ENCODE data around the gene RPL22.

RPL22 gene

DNA sequence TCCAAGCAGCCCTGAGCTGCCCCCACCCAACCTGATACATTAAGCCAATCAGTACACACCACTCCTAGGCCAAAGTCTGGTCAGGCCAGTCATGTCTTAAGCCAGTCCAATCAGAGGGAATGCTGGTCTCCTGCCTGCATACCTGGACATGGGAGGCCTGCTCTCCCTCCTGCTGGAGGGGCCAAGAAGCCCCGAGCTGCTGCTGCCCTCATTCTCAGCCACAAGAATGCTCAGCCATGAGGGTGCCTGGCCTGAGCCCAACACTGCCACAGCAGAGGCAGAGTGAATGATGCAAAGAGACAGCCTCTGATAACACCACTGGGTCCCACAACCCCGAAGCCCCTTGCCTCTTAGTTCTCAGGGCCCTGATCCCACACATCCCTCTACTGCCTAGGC is 42.3 kb downstream of the RPL22 start:
- no peak for DNase-seq (ENCODE audit: low read depth in 1 of 2, low spot score in 1 of 2)

- no peak for DNase-seq (ENCODE audit: low read depth in 1 of 2, low spot score in 1 of 2)
Measured at GRCh38 chr1:6154525-6155319, 44.7 kb downstream of the RPL22 start.

GRCh38 chr1:6152882-6153281 is 46.5 kb downstream of the RPL22 start:
- DNase-seq (ENCODE audit: low read depth in 1 of 2, low spot score in 1 of 2) = no peak

DNA sequence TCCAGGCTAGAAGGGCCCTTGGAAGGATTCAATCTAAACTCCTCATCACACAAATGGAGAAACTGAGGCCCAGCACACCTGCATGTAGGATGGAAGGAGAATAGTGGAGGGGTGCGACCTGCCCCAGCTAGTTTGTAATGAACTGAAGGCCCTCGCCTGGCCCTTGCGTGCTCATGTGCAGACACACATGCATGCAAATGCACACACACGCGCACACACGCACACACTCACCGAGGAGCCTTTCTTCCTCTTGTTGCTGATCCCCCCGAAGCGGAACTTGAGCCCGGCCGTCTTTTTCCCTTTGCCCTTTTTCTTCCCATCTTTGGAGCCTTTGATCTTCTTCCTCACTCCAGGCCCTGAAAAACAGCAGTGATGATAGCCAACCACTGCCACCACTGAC is 47.2 kb downstream of the RPL22 start:
- DNase-seq (ENCODE audit: low read depth in 1 of 2, low spot score in 1 of 2) = no peak

GRCh38 chr1:6151291-6151822 is 48.0 kb downstream of the RPL22 start:
- DNase-seq (ENCODE audit: low read depth in 1 of 2, low spot score in 1 of 2) = no peak

DNA sequence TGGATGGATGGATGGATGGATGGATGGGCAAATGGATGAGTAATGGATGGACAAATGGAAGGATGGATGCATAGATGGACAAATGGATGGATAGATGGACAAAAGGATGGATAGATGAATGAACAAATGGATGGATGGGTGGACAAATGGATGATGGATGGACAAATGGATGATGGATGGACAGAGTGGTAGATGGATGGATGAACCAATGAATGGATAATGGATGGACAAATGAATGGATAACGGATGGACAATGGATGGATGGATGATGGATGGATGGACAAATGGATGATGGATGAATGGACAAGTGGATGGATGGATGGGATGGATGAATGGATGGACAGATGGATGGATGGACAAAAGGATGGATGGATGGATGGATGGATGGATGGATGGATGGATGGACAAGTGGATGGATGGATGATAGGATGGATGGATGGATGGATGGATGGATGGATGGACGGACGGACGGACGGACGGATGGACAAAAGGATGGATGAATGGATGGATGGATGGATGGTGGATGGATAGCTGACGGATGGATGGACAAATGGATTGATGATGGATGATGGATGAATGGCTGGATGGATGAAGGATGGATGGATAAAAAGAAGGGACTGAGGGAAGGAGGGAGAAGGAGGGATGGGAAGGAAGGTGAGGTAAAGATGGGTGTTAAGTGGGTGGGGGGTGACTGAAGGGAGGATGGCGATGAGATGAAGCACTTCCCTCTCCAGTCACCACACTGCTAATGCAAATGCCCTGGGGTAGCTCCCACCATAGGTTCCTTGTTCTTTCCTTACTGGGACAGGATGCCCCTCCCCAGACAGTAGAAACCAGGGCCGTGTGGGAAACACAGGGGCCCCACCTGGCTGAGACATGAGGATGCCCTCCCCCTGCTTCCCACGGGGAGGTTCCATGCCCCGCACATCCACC is 49.1 kb downstream of the RPL22 start:
- DNase-seq (ENCODE audit: low read depth in 1 of 2, low spot score in 1 of 2) = no peak

GRCh38 chr1:6149597-6149996 is 49.8 kb downstream of the RPL22 start:
- DNase-seq (ENCODE audit: low read depth in 1 of 2, low spot score in 1 of 2) = no peak

GRCh38 chr1:6148497-6149241 is 50.7 kb downstream of the RPL22 start:
- DNase-seq (ENCODE audit: low read depth in 1 of 2, low spot score in 1 of 2) = peak; percentile 48 to 57

- no peak for DNase-seq (ENCODE audit: low read depth in 1 of 2, low spot score in 1 of 2)
Measured at GRCh38 chr1:6145864-6146410, 53.5 kb downstream of the RPL22 start.

- no peak for DNase-seq (ENCODE audit: low read depth in 1 of 2, low spot score in 1 of 2)
Measured at GRCh38 chr1:6145396-6145750, 54.0 kb downstream of the RPL22 start.

GRCh38 chr1:6144647-6145395 is 54.6 kb downstream of the RPL22 start:
- no peak for DNase-seq (ENCODE audit: low read depth in 1 of 2, low spot score in 1 of 2)

GRCh38 chr1:6144175-6144574 is 55.2 kb downstream of the RPL22 start:
- no peak for DNase-seq (ENCODE audit: low read depth in 1 of 2, low spot score in 1 of 2)

DNA sequence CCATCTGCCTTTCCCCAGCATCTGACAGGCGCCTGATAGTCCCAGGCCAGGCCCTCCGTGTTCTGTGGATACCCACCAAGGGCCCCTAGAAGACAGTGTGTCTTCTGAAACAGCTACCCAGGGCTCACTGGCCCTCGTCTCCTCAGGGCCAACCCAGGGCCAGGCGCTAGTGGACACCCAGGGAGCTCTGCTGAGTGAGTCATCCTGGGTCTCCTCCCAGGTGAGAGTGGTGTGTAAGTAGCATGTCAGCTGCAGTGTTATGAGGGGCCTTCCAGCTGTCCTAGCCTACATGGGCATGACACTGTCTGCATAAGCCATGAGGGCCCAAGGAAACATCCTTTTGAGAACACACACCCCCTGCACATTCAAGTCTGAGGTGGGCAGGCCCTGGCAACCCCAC is 56.0 kb downstream of the RPL22 start:
- no peak for DNase-seq (ENCODE audit: low read depth in 1 of 2, low spot score in 1 of 2)

- no peak for DNase-seq (ENCODE audit: low read depth in 1 of 2, low spot score in 1 of 2)
Measured at GRCh38 chr1:6142734-6143133, 56.7 kb downstream of the RPL22 start.

DNA sequence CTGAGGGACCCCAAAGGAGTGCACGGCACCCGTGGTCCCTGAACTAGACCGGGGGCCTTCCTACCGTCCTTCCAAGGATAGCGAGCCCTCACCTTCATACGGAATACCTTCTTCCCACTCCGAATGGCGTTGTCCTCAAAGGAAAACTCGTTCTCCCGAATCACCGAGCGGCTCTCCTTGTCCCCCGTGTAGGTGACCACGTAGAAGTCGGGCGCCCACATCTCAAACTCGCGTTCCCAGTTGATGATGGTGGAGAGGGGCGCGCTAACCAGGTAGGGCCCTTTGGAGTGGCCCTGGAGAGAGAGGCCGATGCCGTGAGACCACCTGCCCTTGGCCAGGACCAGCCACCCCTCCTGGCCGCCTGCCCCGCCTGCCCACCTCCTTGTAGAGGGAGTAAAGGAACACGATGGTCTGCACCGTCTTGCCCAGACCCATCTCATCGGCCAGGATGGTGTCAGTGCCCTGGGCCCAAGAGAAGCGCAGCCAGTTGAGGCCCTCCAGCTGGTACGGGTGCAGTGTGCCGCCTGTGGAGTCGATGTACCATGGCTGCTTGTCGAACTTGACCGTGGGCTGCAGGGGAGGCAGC is 57.3 kb downstream of the RPL22 start:
- no peak for DNase-seq (ENCODE audit: low read depth in 1 of 2, low spot score in 1 of 2)

DNA sequence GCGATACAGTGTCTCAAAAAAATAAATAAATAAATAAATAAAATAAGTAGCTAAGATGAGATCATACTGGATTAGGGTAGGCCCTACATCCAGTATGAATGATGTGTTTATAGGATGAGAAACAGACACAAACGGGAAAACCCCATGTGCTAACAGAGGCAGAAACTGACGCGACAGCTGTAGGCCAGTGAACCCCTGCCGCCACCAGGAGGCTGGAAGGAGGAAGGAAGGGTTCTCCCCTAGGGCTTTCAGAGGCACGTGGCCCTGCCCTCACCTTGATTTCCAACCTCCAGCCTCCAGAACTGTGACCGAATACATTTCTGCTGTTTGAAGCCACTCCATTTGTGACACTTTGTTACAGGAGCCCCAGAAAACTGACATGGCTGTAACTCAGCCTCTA is 57.8 kb downstream of the RPL22 start:
- no peak for DNase-seq (ENCODE audit: low read depth in 1 of 2, low spot score in 1 of 2)

GRCh38 chr1:6140413-6140812 is 59.0 kb downstream of the RPL22 start:
- no peak for DNase-seq (ENCODE audit: low read depth in 1 of 2, low spot score in 1 of 2)

- DNase-seq (ENCODE audit: low read depth in 1 of 2, low spot score in 1 of 2) = no peak
Measured at GRCh38 chr1:6137758-6138157, 61.6 kb downstream of the RPL22 start.

DNA sequence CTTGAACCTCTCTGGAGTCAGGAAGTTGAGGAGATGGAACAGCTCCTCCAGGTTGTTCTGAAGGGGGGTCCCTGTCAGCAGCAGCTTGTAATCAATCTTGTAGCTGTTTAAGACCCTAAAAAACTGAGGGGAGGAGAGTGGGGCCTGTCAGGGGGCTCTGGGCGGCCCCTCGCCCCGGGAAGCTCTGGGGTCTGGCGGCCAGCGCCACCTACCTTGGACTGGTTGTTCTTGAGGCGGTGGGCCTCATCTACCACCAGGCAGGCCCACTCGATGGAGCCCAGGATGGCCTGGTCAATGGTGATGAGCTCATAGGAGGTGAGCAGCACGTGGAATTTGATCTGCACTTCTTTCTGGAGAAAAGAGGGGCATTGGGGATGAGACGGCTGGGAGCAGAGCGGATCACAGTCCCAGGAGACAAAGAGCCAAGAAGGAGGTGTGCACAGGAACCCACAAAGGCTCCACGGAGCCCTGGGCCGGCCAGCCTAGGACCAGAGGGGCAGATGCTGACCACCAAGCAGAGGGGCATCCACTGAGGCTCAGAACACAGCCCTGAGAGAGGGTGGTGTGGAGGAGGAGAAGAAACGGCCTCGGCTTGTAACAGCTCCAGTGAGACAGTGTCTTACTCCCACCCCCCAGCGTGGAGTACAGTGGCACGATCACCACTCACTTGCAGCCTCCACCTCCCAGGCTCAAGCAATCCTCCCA is 62.7 kb downstream of the RPL22 start:
- no peak for DNase-seq (ENCODE audit: low read depth in 1 of 2, low spot score in 1 of 2)
